ENCODE data around the gene ZNF521. TPM values are rescaled to one million over a fixed set of nuclear protein-coding genes. Genes with fewer than 3 reads are reported as not detected.

Gene ZNF521
- polyA plus RNA-seq, 1 donor, result 9.3 TPM

GRCh38 chr18:25313268-25313667 lies 38.7 kb downstream of the ZNF521 start:
- H3K9me3 ChIP-seq (ENCODE audit: control insufficient read depth, low read depth, low read length), result no peaks in the 10 kb centered on the region
- no peaks in the 10 kb centered on the region for H3K27me3 ChIP-seq (ENCODE audit: control insufficient read depth, insufficient read depth, low read length)
- no peaks in the 10 kb centered on the region for H3K36me3 ChIP-seq (ENCODE audit: control insufficient read depth, insufficient read depth, low read length)
- no peak for DNase-seq
- no peak overlapping the region for H3K27ac ChIP-seq (ENCODE audit: low read length)
- 33% methylated on average over 1 of the region's 1 CpG for WGBS (ENCODE audit: insufficient coverage, low lambda C conversion rate)
- no peak overlapping the region for H3K4me3 ChIP-seq (ENCODE audit: low read length)
- no peaks in the 10 kb centered on the region for H3K4me1 ChIP-seq (ENCODE audit: control insufficient read depth, insufficient read depth, low read length)

DNA sequence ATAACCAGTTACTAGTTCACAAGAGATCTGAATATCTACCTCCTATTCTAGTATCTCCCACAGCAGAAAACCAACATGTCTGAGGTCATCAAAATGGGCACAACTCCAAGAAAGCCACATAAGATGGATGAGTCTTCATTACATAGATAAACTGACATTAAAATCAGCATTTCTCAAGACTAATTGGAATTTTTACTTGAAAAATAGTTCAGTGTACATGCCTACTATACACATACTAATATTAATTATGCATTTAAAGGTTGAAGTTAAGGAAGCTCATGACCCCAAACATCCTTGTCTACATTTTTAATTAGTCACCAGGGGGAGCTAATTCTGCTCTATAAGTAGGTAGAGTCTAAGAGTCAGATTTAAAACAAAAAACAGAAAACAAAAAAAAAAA lies 41.9 kb downstream of the ZNF521 start:
- DNase-seq, result no peak
- H3K4me3 ChIP-seq (ENCODE audit: low read length), result no peak overlapping the region
- no peaks in the 10 kb centered on the region for H3K4me1 ChIP-seq (ENCODE audit: control insufficient read depth, insufficient read depth, low read length)
- no peaks in the 10 kb centered on the region for H3K27me3 ChIP-seq (ENCODE audit: control insufficient read depth, insufficient read depth, low read length)
- no peaks in the 10 kb centered on the region for H3K36me3 ChIP-seq (ENCODE audit: control insufficient read depth, insufficient read depth, low read length)
- no peaks in the 10 kb centered on the region for H3K9me3 ChIP-seq (ENCODE audit: control insufficient read depth, low read depth, low read length)
- no peak overlapping the region for H3K27ac ChIP-seq (ENCODE audit: low read length)

- no peak overlapping the region for H3K4me3 ChIP-seq (ENCODE audit: low read length)
- WGBS (ENCODE audit: insufficient coverage, low lambda C conversion rate), result no CpG with 5 or more reads among the region's 3 CpGs
- no peaks in the 10 kb centered on the region for H3K9me3 ChIP-seq (ENCODE audit: control insufficient read depth, low read depth, low read length)
- H3K27me3 ChIP-seq (ENCODE audit: control insufficient read depth, insufficient read depth, low read length), result no peaks in the 10 kb centered on the region
- no peaks in the 10 kb centered on the region for H3K36me3 ChIP-seq (ENCODE audit: control insufficient read depth, insufficient read depth, low read length)
- DNase-seq, result no peak
- H3K27ac ChIP-seq (ENCODE audit: low read length), result no peak overlapping the region
- H3K4me1 ChIP-seq (ENCODE audit: control insufficient read depth, insufficient read depth, low read length), result no peaks in the 10 kb centered on the region
Measured at GRCh38 chr18:25308381-25308780, 43.6 kb downstream of the ZNF521 start.

GRCh38 chr18:25307192-25307591 lies 44.8 kb downstream of the ZNF521 start:
- H3K27me3 ChIP-seq (ENCODE audit: control insufficient read depth, insufficient read depth, low read length), result no peaks in the 10 kb centered on the region
- H3K4me1 ChIP-seq (ENCODE audit: control insufficient read depth, insufficient read depth, low read length), result no peaks in the 10 kb centered on the region
- no peaks in the 10 kb centered on the region for H3K9me3 ChIP-seq (ENCODE audit: control insufficient read depth, low read depth, low read length)
- H3K36me3 ChIP-seq (ENCODE audit: control insufficient read depth, insufficient read depth, low read length), result no peaks in the 10 kb centered on the region
- H3K4me3 ChIP-seq (ENCODE audit: low read length), result no peak overlapping the region
- H3K27ac ChIP-seq (ENCODE audit: low read length), result no peak overlapping the region
- WGBS (ENCODE audit: insufficient coverage, low lambda C conversion rate), result no CpG with 5 or more reads among the region's 1 CpG
- DNase-seq, result no peak

DNA sequence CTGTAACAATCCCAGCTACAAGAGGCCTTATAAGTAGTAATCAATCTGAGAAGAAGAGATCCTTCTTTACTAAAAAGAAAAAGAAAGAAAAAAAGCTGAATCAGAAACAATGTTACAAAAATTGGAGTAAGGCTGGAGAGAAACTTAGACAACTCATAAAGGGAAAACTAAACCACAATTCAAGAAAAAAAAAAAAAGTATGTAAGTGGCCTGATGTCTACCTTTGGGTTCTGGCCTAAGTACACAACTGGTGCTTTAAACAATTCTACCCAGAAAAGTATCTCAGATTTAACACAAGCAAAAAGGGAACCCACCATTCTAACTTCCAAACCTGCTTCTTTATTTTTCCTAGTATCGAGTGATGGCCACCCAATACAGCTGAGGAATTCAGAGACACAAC lies 45.3 kb downstream of the ZNF521 start:
- no peak for DNase-seq
- Histone ChIP-seq H3K4me1 (ENCODE audit: control insufficient read depth, insufficient read depth, low read length) (no peaks in the 10 kb centered on the region), H3K27ac (ENCODE audit: low read length) (no peak overlapping the region), H3K36me3 (ENCODE audit: control insufficient read depth, insufficient read depth, low read length) (no peaks in the 10 kb centered on the region), H3K9me3 (ENCODE audit: control insufficient read depth, low read depth, low read length) (no peaks in the 10 kb centered on the region), H3K4me3 (ENCODE audit: low read length) (no peak overlapping the region), H3K27me3 (ENCODE audit: control insufficient read depth, insufficient read depth, low read length) (no peaks in the 10 kb centered on the region)
- WGBS (ENCODE audit: insufficient coverage, low lambda C conversion rate), result 86% methylated on average over 1 of the region's 1 CpG

GRCh38 chr18:25305584-25305983 lies 46.4 kb downstream of the ZNF521 start:
- no peaks in the 10 kb centered on the region for H3K36me3 ChIP-seq (ENCODE audit: control insufficient read depth, insufficient read depth, low read length)
- H3K4me3 ChIP-seq (ENCODE audit: low read length), result no peak overlapping the region
- H3K27me3 ChIP-seq (ENCODE audit: control insufficient read depth, insufficient read depth, low read length), result no peaks in the 10 kb centered on the region
- DNase-seq, result no peak
- H3K27ac ChIP-seq (ENCODE audit: low read length), result no peak overlapping the region
- no peaks in the 10 kb centered on the region for H3K9me3 ChIP-seq (ENCODE audit: control insufficient read depth, low read depth, low read length)
- no peaks in the 10 kb centered on the region for H3K4me1 ChIP-seq (ENCODE audit: control insufficient read depth, insufficient read depth, low read length)

- no peak for DNase-seq
- WGBS (ENCODE audit: insufficient coverage, low lambda C conversion rate), result 92% methylated on average over 2 of the region's 2 CpGs
- Histone ChIP-seq H3K27ac (ENCODE audit: low read length) (no peak overlapping the region), H3K4me3 (ENCODE audit: low read length) (no peak overlapping the region), H3K9me3 (ENCODE audit: control insufficient read depth, low read depth, low read length) (no peaks in the 10 kb centered on the region), H3K36me3 (ENCODE audit: control insufficient read depth, insufficient read depth, low read length) (no peaks in the 10 kb centered on the region), H3K27me3 (ENCODE audit: control insufficient read depth, insufficient read depth, low read length) (no peaks in the 10 kb centered on the region), H3K4me1 (ENCODE audit: control insufficient read depth, insufficient read depth, low read length) (no peaks in the 10 kb centered on the region)
Measured at GRCh38 chr18:25300492-25300891, 51.5 kb downstream of the ZNF521 start.

DNA sequence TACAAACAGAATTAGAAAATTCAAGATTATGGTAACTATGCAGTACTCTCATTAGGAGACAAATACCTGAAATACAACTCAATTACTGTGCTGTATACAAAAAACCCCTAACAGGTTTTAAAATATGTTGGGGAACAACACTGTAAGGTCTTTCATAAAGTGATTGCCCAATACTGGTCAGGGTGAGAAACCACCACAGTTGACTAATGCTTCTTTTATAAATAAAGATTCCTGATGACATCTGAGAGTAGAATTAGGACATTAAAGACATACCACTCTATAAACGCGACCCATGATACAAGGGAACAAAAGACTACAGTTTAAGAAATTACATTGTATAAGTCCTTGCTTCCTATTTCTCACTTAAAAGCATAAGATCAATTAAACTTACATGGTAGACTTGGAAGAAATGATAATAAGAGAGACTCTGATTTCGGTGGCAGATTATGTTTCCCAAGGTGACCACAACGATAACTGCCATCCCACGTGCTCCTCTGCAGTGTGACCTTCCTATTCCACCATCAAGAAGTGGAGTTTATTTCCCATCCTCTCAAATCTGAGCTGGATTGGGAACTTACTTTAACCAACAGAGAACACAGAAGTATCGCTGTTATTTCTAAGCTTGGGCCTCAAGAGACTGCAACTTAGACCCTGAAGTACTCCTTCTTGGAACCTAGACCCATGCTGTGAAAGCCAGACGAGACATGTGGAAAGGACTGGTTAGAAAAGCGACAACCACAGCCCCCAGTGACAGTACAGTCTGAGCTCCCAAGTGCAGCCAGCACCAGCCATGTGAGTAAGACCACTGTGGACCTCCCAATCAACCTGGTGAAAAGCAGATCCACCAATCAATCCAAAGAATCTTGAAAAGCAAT lies 52.3 kb downstream of the ZNF521 start:
- H3K4me3 ChIP-seq (ENCODE audit: low read length), result no peak overlapping the region
- no peaks in the 10 kb centered on the region for H3K36me3 ChIP-seq (ENCODE audit: control insufficient read depth, insufficient read depth, low read length)
- no peaks in the 10 kb centered on the region for H3K27me3 ChIP-seq (ENCODE audit: control insufficient read depth, insufficient read depth, low read length)
- no peaks in the 10 kb centered on the region for H3K9me3 ChIP-seq (ENCODE audit: control insufficient read depth, low read depth, low read length)
- no peaks in the 10 kb centered on the region for H3K4me1 ChIP-seq (ENCODE audit: control insufficient read depth, insufficient read depth, low read length)
- WGBS (ENCODE audit: insufficient coverage, low lambda C conversion rate), result 95% methylated on average over 3 of the region's 8 CpGs
- H3K27ac ChIP-seq (ENCODE audit: low read length), result no peak overlapping the region
- no peak for DNase-seq

DNA sequence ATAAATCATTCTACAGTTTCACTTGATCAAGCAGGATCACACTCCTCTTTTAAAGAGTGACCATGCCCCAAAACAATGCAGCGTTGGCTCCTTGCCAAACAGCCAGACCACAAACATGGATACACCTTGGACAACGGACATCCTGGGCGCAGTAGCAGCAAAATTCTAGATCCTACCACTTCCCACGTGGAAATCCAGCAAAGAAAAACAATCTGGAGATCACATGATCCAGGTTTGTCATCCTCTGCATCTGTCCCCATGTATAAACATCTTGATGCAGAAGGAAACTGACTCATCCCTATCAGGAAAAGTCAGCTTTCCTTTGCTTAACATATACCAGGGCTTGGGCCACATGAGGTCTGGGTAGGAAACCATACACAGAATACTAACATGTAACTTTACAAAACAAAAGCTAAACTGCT lies 53.1 kb downstream of the ZNF521 start:
- H3K27ac ChIP-seq (ENCODE audit: low read length), result no peak overlapping the region
- H3K27me3 ChIP-seq (ENCODE audit: control insufficient read depth, insufficient read depth, low read length), result no peaks in the 10 kb centered on the region

DNA sequence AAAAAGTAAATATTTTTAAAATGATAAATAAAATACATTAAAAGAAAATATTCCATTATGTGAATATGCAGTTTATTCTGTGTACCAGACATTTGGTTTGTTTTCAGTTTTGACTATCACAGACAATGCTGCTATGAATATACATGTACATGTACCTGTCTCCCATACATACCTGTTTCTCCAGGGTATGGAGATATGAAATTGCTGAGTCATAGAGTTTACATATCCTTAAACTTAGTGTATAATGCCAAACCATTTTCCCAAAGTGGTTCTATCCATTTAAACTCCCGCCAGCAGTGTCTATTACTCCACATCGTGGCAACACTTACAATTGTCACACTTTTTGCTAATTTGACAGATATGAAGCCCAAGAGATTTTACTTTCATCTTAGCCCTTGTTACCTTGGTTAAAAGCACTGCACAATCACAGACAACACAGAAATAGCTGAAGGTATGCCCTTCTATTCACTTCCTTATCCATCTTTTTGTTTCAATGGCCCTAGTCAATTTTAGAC lies 56.3 kb downstream of the ZNF521 start:
- Histone ChIP-seq H3K9me3 (ENCODE audit: control insufficient read depth, low read depth, low read length) (no peaks in the 10 kb centered on the region), H3K36me3 (ENCODE audit: control insufficient read depth, insufficient read depth, low read length) (no peaks in the 10 kb centered on the region), H3K27me3 (ENCODE audit: control insufficient read depth, insufficient read depth, low read length) (no peaks in the 10 kb centered on the region), H3K27ac (ENCODE audit: low read length) (no peak overlapping the region), H3K4me3 (ENCODE audit: low read length) (no peak overlapping the region), H3K4me1 (ENCODE audit: control insufficient read depth, insufficient read depth, low read length) (no peaks in the 10 kb centered on the region)
- no peak for DNase-seq
- WGBS (ENCODE audit: insufficient coverage, low lambda C conversion rate), result no CpG with 5 or more reads among the region's 2 CpGs

More for the DNA sequence above, 53.1 kb downstream of the ZNF521 start:
- no peaks in the 10 kb centered on the region for H3K4me1 ChIP-seq (ENCODE audit: control insufficient read depth, insufficient read depth, low read length)
- no peak overlapping the region for H3K4me3 ChIP-seq (ENCODE audit: low read length)
- no peaks in the 10 kb centered on the region for H3K9me3 ChIP-seq (ENCODE audit: control insufficient read depth, low read depth, low read length)
- DNase-seq, result no peak
- no CpG with 5 or more reads among the region's 4 CpGs for WGBS (ENCODE audit: insufficient coverage, low lambda C conversion rate)
- no peaks in the 10 kb centered on the region for H3K36me3 ChIP-seq (ENCODE audit: control insufficient read depth, insufficient read depth, low read length)

GRCh38 chr18:25291150-25291549 lies 60.8 kb downstream of the ZNF521 start:
- no peak for DNase-seq
- 90% methylated on average over 2 of the region's 3 CpGs for WGBS (ENCODE audit: insufficient coverage, low lambda C conversion rate)
- no peak overlapping the region for H3K4me3 ChIP-seq (ENCODE audit: low read length)
- no peaks in the 10 kb centered on the region for H3K27me3 ChIP-seq (ENCODE audit: control insufficient read depth, insufficient read depth, low read length)
- no peaks in the 10 kb centered on the region for H3K9me3 ChIP-seq (ENCODE audit: control insufficient read depth, low read depth, low read length)
- peaks cover 3% of the 10 kb centered on the region for H3K4me1 ChIP-seq (ENCODE audit: control insufficient read depth, insufficient read depth, low read length)
- H3K36me3 ChIP-seq (ENCODE audit: control insufficient read depth, insufficient read depth, low read length), result no peaks in the 10 kb centered on the region
- H3K27ac ChIP-seq (ENCODE audit: low read length), result no peak overlapping the region
